HUES6 (cell line): ENCODE measurements around the gene ATF7IP.

ENCODE experiments used
- H3K27ac ChIP-seq: 2 replicates; pipeline ENCODE4 v1.7.0; 2013; ENCODE audit warnings: low read depth, mild to moderate bottlenecking, low read length, inconsistent platforms
- H3K27me3 ChIP-seq: 2 replicates; pipeline ENCODE4 v1.6.1; 2013; ENCODE audit warnings: low read length; ENCODE audit not compliant: control insufficient read depth, insufficient read depth
- H3K36me3 ChIP-seq: 2 replicates; pipeline ENCODE4 v1.6.1; 2013; ENCODE audit warnings: low read length; ENCODE audit not compliant: control insufficient read depth, insufficient read depth
- H3K4me1 ChIP-seq: 2 replicates; pipeline ENCODE4 v1.6.1; 2013; ENCODE audit warnings: low read length; ENCODE audit not compliant: control insufficient read depth, insufficient read depth
- H3K4me3 ChIP-seq: 2 replicates; pipeline ENCODE4 v1.5.1; 2013; ENCODE audit warnings: low read depth, low read length
- H3K9ac ChIP-seq: one replicate; pipeline ENCODE4 v1.6.1; 2013; ENCODE audit warnings: mild to moderate bottlenecking, low read length
- H3K9me3 ChIP-seq: 2 replicates; pipeline ENCODE4 v1.6.1; 2013; ENCODE audit warnings: low read depth, low read length; ENCODE audit not compliant: control insufficient read depth, insufficient read depth

Gene ATF7IP

GRCh38 chr12:14452865-14453264, 87.4 kb downstream of the ATF7IP start:
- H3K9me3 ChIP-seq, result no peaks in the 10 kb centered on the region
- H3K9ac ChIP-seq, result no peak overlapping the region
- H3K36me3 ChIP-seq, result peaks cover 29% of the 10 kb centered on the region
- peaks cover 12% of the 10 kb centered on the region for H3K4me1 ChIP-seq
- no peak overlapping the region for H3K4me3 ChIP-seq
- no peaks in the 10 kb centered on the region for H3K27me3 ChIP-seq
- no peak overlapping the region for H3K27ac ChIP-seq

GRCh38 chr12:14454098-14454907, 88.8 kb downstream of the ATF7IP start:
- Histone ChIP-seq H3K36me3 (peaks cover 33% of the 10 kb centered on the region), H3K9ac (no peak overlapping the region), H3K27ac (no peak overlapping the region), H3K27me3 (no peaks in the 10 kb centered on the region), H3K4me3 (no peak overlapping the region), H3K4me1 (peaks cover 12% of the 10 kb centered on the region), H3K9me3 (no peaks in the 10 kb centered on the region)

GRCh38 chr12:14460212-14460841, 94.8 kb downstream of the ATF7IP start:
- Histone ChIP-seq H3K27ac (no peak overlapping the region), H3K4me3 (no peak overlapping the region), H3K9ac (no peak overlapping the region), H3K4me1 (no peaks in the 10 kb centered on the region; the same call in 1 of the 2 replicates), H3K9me3 (no peaks in the 10 kb centered on the region), H3K27me3 (no peaks in the 10 kb centered on the region), H3K36me3 (peaks cover 64% of the 10 kb centered on the region)

DNA sequence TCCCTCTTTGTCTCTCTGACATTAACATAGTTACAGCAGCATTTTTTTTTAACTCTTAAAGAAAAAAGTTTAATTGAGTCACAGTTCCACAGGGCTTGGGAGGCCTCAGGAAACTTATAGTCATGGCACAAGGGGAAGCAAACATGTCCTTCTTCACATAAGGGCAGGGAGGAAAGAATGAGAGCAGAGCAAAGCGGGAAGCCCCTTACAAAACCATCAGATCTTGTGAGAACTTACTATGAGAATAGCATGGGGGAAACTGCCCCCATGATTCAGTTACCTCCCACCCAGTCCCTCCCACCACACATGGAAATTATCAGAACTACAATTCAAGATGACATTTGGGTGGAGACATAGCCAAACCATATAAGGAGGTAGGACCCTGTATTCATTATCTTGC, 106.0 kb downstream of the ATF7IP start:
- Histone ChIP-seq H3K27ac (no peak overlapping the region), H3K9me3 (peaks cover 34% of the 10 kb centered on the region), H3K36me3 (peaks cover 89% of the 10 kb centered on the region)

GRCh38 chr12:14473707-14474287, 108.3 kb downstream of the ATF7IP start:
- Histone ChIP-seq H3K36me3 (peaks cover 80% of the 10 kb centered on the region), H3K27ac (no peak overlapping the region), H3K4me3 (no peak overlapping the region), H3K9ac (no peak overlapping the region), H3K4me1 (no peaks in the 10 kb centered on the region), H3K9me3 (peaks cover 34% of the 10 kb centered on the region), H3K27me3 (no peaks in the 10 kb centered on the region)

More for the DNA sequence above, 106.0 kb downstream of the ATF7IP start:
- Histone ChIP-seq H3K4me1 (no peaks in the 10 kb centered on the region), H3K27me3 (no peaks in the 10 kb centered on the region), H3K9ac (no peak overlapping the region), H3K4me3 (no peak overlapping the region)

- no peaks in the 10 kb centered on the region for H3K27me3 ChIP-seq
- H3K36me3 ChIP-seq, result peaks cover 84% of the 10 kb centered on the region
- no peak overlapping the region for H3K27ac ChIP-seq
- no peak overlapping the region for H3K4me3 ChIP-seq
- H3K9me3 ChIP-seq, result 0 out of 2 replicates have a peak, but pooled peaks cover 4% of the 10 kb centered on the region
- no peaks in the 10 kb centered on the region for H3K4me1 ChIP-seq
- H3K9ac ChIP-seq, result no peak overlapping the region
Observed at GRCh38 chr12:14479004-14479403, 113.5 kb downstream of the ATF7IP start.

DNA sequence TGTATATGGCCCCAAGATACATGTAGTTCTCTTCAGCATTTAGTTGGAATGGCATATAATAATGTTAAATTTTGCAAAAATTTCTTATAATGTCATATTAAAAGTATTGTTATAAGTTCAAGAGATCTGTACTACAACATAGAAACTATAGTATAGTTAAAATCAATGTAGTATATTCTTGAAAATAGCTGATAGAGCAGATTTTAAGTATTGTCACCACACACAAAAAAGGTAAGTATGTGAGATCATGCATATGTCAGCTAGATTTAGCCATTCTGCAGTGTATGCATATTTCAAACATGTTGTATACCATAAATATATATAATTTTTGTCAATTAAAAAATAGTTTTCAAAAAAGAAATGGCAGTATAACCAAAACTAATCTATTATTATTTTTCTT, 115.7 kb downstream of the ATF7IP start:
- H3K36me3 ChIP-seq, result peaks cover 84% of the 10 kb centered on the region
- H3K27ac ChIP-seq, result no peak overlapping the region

DNA sequence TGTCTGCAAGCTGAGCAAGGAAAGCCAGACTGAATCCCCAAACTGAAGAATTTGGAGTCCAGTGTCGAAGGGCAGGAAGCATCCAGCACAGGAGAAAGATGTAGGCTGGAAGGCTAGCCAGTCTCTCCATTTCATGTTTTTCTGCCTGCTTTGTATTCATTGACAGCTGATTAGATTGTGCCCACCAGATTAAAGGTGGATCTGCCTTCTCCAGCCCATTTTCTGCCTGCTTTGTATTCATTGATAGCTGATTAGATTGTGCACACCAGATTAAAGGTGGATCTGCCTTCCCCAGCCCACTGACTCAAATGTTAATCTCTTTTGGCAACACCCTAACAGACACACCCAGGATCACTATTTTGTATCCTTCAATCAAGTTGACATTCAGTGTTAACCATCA, 116.9 kb downstream of the ATF7IP start:
- Histone ChIP-seq H3K9me3 (no peaks in the 10 kb centered on the region), H3K27ac (no peak overlapping the region), H3K4me1 (no peaks in the 10 kb centered on the region), H3K27me3 (no peaks in the 10 kb centered on the region), H3K9ac (no peak overlapping the region), H3K4me3 (no peak overlapping the region), H3K36me3 (peaks cover 86% of the 10 kb centered on the region)

More for the DNA sequence above, 115.7 kb downstream of the ATF7IP start:
- Histone ChIP-seq H3K9me3 (no peaks in the 10 kb centered on the region), H3K4me1 (no peaks in the 10 kb centered on the region), H3K9ac (no peak overlapping the region), H3K27me3 (no peaks in the 10 kb centered on the region), H3K4me3 (no peak overlapping the region)

DNA sequence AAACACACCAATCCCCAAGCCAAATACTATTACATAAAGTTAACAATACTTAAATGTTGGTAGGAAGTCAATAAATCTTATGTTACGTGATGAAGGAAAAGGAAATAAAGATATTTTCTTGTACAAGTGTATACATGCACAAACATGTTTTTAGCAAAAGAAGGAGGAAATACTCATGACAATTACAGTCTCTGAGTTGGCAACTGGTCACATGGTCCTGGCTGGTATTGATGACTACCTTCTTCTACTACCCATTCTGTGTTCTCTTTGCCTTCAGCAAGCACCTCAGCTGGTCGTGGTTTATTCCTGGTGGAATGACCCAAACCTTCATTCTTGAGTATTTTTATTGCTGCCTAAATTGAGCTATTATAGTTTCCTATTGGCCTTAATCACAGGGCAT, 117.4 kb downstream of the ATF7IP start:
- Histone ChIP-seq H3K36me3 (peaks cover 86% of the 10 kb centered on the region), H3K4me3 (no peak overlapping the region), H3K4me1 (no peaks in the 10 kb centered on the region), H3K27ac (no peak overlapping the region), H3K9me3 (no peaks in the 10 kb centered on the region), H3K9ac (no peak overlapping the region), H3K27me3 (no peaks in the 10 kb centered on the region)

DNA sequence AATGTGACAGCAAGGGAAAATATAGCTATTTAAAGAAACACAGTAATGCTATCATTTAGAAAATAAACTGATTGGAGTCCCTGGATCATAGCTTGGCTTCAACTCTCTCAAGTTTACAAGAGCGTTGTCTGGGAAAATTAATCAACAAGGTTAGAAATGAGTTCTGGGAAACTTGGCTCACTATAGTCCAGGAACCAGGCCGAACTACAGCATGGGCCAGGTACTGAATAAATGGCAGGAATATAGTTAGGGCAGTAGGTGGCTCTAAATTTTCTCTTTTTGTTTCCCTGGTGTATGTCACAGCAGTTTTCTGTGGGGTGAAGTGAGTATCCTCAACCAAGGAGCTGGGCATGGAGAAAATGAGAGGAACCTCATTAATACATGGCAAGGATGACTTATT, 129.8 kb downstream of the ATF7IP start:
- H3K4me3 ChIP-seq, result no peak overlapping the region

More for the DNA sequence above, 129.8 kb downstream of the ATF7IP start:
- Histone ChIP-seq H3K4me1 (no peaks in the 10 kb centered on the region), H3K9ac (no peak overlapping the region), H3K27me3 (no peaks in the 10 kb centered on the region), H3K27ac (no peak overlapping the region), H3K9me3 (no peaks in the 10 kb centered on the region), H3K36me3 (peaks cover 78% of the 10 kb centered on the region)
